Muscle layer of colon (tissue), 2 donors: Measurements from ENCODE around the gene SBF1.
"Not testable (repeated sequence)": the region's sequence is repeated elsewhere in the genome, so short reads cannot be mapped to it uniquely, and the experiment has no call there.

ENCODE experiments used
- H3K27ac ChIP-seq: one replicate; pipeline ENCODE4 v1.7.0; 2013; ENCODE audit warnings: low read depth, mild to moderate bottlenecking, low read length, moderate library complexity
- H3K27me3 ChIP-seq, 2 donors: one replicate each; pipeline ENCODE4 v1.7.0; 2013; ENCODE audit warnings: low read length in 2 of 2, mild to moderate bottlenecking in 2 of 2; ENCODE audit not compliant: insufficient read depth in 2 of 2, control insufficient read depth in 1 of 2
- H3K36me3 ChIP-seq: one replicate; pipeline ENCODE4 v1.7.0; 2013; ENCODE audit warnings: mild to moderate bottlenecking, low read length; ENCODE audit not compliant: insufficient read depth
- H3K4me1 ChIP-seq: one replicate; pipeline ENCODE4 v1.7.0; 2013; ENCODE audit warnings: mild to moderate bottlenecking, low read length; ENCODE audit not compliant: insufficient read depth
- H3K4me3 ChIP-seq, 2 donors: one replicate each; pipeline ENCODE4 v1.7.0; 2013; ENCODE audit warnings: low read length in 2 of 2, low read depth in 1 of 2, mild to moderate bottlenecking in 1 of 2, moderate library complexity in 1 of 2
- H3K9ac ChIP-seq: one replicate; pipeline ENCODE4 v1.7.0; 2013; ENCODE audit warnings: low read length
- H3K9me3 ChIP-seq: one replicate; pipeline ENCODE4 v1.7.0; 2013; ENCODE audit warnings: mild to moderate bottlenecking, low read length
- donor health status: abdominal sarcoma.
- donor health status: Adenocarcinoma of cecum.

SBF1 gene

DNA sequence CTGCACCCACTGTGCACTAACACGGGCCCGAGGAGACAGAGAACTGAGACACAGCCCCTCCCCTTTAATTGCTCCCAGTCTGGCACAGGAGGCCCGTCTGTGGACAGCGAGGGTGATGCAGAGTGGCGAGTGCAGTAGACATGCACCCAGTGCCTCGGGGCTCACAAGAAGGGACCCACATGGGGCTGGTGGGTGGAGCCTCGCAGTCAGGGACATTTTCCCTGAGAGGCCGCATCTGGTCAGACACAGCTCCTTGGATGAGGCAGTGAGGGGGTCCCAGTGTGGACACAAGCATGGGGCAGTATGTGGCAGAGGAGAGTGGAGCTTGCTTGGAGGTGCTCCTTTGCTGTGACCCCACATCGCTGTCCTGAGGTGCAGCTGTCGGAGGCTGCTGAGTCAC is 54.8 kb downstream of the SBF1 start:
- H3K9ac ChIP-seq = no peak overlapping the region
- no peaks in the 10 kb centered on the region for H3K9me3 ChIP-seq
- no peaks in the 10 kb centered on the region for H3K27me3 ChIP-seq
- no peak overlapping the region for H3K4me3 ChIP-seq
- H3K4me1 ChIP-seq = no peaks in the 10 kb centered on the region
- no peak overlapping the region for H3K27ac ChIP-seq
- peaks cover 86% of the 10 kb centered on the region for H3K36me3 ChIP-seq

DNA sequence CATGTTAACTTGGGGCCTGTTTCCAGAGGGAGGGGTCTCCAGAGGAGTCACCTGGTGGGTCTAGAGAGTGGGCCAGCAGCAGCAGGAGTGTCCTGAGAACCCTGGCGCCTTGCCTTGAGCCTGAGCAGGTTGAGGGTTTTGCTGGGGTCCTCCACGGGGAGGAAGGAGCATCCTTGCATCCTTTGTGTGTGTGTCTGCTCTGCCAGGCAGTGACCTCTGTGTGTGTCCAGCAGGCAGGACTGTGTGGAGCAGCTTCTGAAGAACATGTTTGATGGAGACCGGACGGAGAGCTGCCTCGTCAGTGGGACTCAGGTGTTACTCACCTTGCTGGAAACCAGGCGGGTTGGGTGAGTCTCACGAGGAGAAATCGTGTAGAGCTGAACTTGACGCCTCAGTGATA is 55.7 kb downstream of the SBF1 start:
- Histone ChIP-seq H3K27ac (no peak overlapping the region), H3K4me3 (no peak overlapping the region), H3K9me3 (no peaks in the 10 kb centered on the region), H3K36me3 (peaks cover 92% of the 10 kb centered on the region), H3K4me1 (no peaks in the 10 kb centered on the region), H3K9ac (no peak overlapping the region), H3K27me3 (no peaks in the 10 kb centered on the region)

DNA sequence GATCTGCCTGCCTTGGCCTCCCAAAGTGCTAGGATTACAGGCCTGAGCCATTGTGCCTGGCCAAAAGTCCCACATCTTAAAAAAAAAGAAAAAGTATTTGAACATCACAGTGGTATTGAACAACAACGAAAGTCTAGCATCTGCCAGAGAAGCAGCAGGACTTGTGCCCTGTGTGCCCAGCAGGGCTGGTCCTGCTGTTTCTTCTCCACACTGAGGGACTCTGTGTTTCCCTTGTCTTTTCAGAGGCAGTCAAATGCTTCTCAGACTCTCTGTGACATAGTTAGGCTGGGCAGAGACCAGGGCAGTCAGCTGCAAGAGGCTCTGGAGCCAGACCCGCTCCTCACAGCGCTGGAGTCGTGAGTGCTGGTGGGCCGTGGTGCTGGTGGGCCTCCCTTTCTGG is 56.2 kb downstream of the SBF1 start:
- H3K36me3 ChIP-seq = peaks cover 88% of the 10 kb centered on the region
- no peaks in the 10 kb centered on the region for H3K9me3 ChIP-seq
- H3K4me3 ChIP-seq = no peak overlapping the region
- H3K4me1 ChIP-seq = no peaks in the 10 kb centered on the region
- H3K27ac ChIP-seq = no peak overlapping the region
- H3K27me3 ChIP-seq = no peaks in the 10 kb centered on the region
- H3K9ac ChIP-seq = no peak overlapping the region

DNA sequence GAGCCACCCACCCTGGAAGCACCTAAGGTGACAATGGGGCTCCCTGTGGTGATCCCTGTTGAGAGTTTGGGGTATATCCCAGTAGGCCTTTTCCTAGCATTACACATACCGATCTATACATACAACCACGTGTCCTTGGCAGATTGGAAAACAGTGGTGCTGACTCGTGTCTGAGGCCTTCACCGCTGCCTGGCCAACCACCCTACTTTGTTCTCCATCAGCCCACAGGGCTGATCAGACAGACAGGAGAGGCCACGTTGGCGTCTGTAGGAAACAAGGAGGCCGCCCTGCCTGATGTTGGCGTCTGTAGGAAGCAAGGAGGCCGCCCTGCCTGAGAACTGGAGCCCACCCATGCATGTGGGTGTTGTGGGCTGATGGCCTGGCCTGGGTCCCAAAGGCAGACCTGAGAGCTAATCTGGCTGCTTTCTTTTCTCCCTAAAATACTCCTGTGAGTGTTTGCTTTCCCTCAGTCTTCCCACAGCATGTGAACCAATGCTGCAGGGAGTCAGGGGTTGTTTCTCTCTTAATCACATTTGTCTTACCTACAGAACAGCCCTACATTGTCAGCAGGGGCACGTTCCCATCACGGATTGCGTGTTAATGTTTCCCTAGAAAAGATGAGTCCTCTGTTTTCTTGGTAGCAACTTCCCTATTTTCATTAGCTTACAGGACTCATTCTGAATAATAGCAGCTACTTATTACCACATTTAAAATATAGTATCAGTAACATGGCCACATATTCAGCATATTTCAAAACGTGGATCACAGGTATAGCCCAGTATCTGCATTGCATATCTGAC is 57.2 kb downstream of the SBF1 start:
- Histone ChIP-seq H3K9ac (no peak overlapping the region), H3K27ac (no peak overlapping the region), H3K36me3 (peaks cover 78% of the 10 kb centered on the region)

DNA sequence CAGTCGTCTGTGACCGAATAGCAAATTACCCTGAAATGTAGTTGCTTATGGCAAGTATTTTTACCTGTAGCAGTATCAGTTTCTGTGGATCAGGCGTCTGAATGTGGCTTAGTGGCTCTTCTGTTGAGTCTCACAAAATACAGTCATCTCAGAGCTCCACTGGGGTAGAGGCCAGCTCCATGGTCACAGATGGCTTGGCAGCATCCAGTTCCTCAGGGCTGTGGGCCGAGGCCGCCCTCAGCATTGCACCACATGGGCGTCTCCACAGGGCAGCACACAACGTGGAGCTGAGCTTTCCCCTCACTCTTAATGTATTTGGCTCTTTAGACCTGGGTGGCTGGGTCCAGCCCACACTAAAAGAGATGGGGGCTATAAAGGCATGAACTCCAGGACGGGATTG is 57.8 kb downstream of the SBF1 start:
- peaks cover 72% of the 10 kb centered on the region for H3K36me3 ChIP-seq
- no peaks in the 10 kb centered on the region for H3K9me3 ChIP-seq

More for the DNA sequence above, 57.2 kb downstream of the SBF1 start:
- Histone ChIP-seq H3K27me3 (no peaks in the 10 kb centered on the region), H3K4me1 (no peaks in the 10 kb centered on the region), H3K9me3 (no peaks in the 10 kb centered on the region), H3K4me3 (no peak overlapping the region)

DNA sequence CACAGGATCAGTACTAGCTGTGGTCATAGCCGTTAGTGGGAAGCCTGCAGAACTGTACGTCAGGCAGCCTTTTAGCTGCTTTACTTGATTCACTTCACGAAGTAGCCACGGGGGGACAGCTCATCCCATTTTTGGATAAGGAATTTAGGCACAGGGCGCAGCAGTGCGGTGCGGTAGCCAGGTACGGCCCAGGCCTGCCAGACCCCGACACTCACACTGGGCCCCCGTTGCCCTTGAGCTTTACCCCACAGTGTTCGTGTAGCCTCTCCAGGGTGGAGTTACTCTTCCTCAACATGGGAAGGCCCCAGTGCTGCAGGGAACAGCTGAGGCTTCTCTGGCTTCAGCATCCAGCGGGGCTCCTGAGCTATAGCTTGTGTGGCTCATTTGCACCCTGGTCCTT is 59.4 kb downstream of the SBF1 start:
- no peak overlapping the region for H3K9ac ChIP-seq

More for the DNA sequence above, 57.8 kb downstream of the SBF1 start:
- Histone ChIP-seq H3K4me3 (no peak overlapping the region), H3K27me3 (no peaks in the 10 kb centered on the region), H3K4me1 (no peaks in the 10 kb centered on the region), H3K9ac (no peak overlapping the region), H3K27ac (no peak overlapping the region)

DNA sequence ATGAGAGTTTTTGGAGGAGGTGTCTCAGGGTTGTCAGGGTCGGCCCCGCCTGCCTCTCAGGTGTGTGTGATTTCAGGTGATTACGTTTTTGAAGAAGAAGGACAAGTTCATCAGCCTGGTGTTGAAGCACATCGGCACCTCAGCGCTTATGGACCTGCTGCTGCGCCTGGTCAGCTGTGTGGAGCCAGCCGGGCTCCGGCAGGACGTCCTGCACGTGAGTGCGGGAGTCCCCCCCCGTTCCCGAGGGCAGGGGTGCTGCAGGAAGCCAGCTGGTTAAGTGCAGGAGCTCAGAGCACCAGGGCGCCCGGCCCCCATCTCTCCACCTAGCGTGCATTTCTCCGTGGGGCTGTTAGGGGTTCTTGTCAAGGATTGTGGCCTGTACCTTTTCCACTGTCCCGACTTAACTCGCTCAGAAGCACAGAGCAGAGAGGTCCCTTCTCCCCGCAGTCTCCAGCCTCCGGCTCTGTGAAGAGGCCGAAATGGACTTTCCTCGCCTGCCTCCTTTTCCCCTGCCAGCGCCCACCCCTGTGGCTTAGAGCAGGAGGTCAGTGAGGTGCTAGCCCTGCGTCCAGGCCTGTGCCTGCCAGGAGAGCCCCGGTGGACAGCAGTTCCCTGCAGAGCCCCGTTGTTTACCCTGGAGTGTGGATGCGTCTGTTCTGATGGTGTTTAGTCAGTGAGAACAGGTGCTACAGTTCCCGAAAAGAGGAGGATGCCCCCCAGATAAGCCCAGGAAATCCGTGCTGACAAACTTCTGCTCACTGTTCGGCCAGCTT is 60.2 kb downstream of the SBF1 start:
- Histone ChIP-seq H3K27ac (no peak overlapping the region), H3K9ac (no peak overlapping the region), H3K27me3 (no peaks in the 10 kb centered on the region), H3K9me3 (no peaks in the 10 kb centered on the region), H3K4me3 (no peak overlapping the region), H3K36me3 (peaks cover 53% of the 10 kb centered on the region), H3K4me1 (no peaks in the 10 kb centered on the region)

More for the DNA sequence above, 59.4 kb downstream of the SBF1 start:
- Histone ChIP-seq H3K9me3 (no peaks in the 10 kb centered on the region), H3K27ac (no peak overlapping the region), H3K4me3 (no peak overlapping the region), H3K27me3 (no peaks in the 10 kb centered on the region), H3K4me1 (no peaks in the 10 kb centered on the region), H3K36me3 (peaks cover 61% of the 10 kb centered on the region)

DNA sequence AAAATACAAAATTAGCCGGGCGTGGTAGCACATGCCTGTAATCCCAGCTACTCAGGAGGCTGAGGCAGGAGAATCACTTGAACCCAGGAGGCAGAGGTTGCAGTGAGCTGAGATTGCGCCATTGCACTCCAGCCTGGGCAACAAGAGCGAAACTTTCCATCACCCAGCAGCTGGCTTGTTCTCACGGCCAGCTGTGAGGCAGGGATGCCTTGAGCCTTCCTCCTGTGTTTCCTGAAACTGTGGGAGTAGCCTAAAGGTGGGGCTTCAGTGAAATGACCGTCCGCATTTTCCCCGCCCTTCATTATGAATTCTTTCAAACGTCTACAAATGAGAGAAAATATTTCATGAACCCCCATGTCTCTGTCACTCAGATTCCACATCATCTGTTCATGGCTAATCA is 65.9 kb downstream of the SBF1 start:
- H3K27ac ChIP-seq, H3K4me1 ChIP-seq, H3K4me3 ChIP-seq, H3K27me3 ChIP-seq, H3K9ac ChIP-seq, H3K36me3 ChIP-seq, H3K9me3 ChIP-seq: not testable (repeated sequence)

DNA sequence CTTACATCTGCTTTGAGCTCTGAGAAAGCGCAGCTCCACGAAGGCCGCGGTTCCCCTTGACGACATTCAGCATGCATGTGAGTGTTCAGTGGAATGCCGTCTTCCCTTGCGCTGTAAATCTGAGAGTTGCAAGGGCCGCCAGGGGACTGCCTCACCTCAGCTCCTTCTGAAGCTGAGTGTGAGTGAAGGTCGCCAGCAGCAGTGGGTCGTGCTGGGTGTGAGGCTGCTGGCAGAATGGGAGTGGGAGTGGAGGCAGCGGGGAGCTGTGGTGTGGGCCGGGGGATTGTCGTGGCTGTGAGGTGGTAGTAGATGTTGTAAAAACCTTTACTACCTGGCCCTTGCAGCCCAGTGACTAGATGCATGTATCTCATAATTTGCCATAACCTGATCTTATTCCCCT is 66.5 kb downstream of the SBF1 start:
- Histone ChIP-seq H3K4me1 (no peaks in the 10 kb centered on the region), H3K4me3 (no peak overlapping the region), H3K36me3 (peaks cover 7% of the 10 kb centered on the region), H3K9me3 (no peaks in the 10 kb centered on the region), H3K9ac (no peak overlapping the region), H3K27me3 (no peaks in the 10 kb centered on the region), H3K27ac (no peak overlapping the region)

DNA sequence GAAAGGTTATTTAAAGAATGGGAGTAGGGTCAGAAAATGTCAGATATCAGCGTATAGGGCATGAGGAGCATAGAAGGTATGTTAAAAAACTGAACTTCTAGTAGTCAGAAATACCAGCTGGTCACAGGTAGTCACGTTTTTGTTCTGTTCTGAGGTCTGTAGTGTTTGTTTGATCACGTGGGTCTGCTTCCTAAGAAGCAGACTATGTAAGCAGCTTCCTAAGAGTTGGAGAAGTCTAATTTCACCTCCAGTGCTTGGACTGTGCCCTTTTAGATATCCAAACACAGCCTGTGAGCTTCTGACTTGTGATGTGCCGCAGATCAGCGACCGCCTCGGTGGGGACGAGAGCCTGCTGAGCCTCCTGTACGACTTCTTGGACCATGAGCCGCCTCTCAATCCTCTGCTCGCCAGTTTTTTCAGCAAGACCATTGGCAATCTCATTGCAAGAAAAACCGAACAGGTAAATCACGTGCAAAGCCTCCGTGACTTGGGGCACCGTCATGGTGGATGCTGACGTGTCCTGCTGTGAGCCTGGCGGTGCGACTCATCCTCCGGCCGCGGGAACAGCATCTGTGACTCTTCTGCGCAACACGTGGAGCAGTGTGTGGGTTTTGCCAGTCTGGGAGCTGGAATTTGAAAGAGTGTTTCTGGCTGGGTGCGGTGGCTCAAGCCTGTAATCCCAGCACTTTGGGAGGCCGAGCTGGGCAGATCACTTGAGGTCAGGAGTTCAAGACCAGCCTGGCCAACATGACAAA is 68.2 kb downstream of the SBF1 start:
- Histone ChIP-seq H3K9me3 (no peaks in the 10 kb centered on the region), H3K27ac (no peak overlapping the region)

DNA sequence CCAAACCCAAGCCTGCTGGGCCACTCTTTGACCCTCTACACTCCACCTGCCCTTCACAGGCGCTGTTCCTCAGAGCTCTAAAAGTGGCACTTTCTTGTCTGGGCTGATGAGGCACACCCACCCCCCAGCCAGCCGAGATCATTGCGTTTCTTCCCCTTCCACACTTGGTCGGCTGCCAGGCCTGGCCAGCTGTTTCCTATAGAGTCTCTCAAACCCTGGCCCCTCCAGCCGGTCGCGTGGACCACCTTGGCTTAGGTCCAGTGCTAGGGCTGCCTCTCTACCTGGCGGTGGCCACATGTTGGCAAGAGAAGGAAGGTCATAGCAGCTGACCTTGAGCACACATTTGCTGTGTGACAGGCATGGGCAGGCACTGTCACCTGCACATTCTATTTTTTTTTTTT is 71.1 kb downstream of the SBF1 start:
- no peak overlapping the region for H3K4me3 ChIP-seq
- H3K27me3 ChIP-seq = no peaks in the 10 kb centered on the region
- H3K36me3 ChIP-seq = peaks cover 12% of the 10 kb centered on the region
- H3K9ac ChIP-seq = no peak overlapping the region
- H3K27ac ChIP-seq = no peak overlapping the region
- H3K4me1 ChIP-seq = no peaks in the 10 kb centered on the region
- H3K9me3 ChIP-seq = no peaks in the 10 kb centered on the region

More for the DNA sequence above, 68.2 kb downstream of the SBF1 start:
- Histone ChIP-seq H3K27me3 (no peaks in the 10 kb centered on the region), H3K36me3 (peaks cover 7% of the 10 kb centered on the region), H3K4me3 (no peak overlapping the region), H3K9ac (no peak overlapping the region), H3K4me1 (no peaks in the 10 kb centered on the region)
